ENCODE measurements around the gene NECTIN4.
A peak's percentile ranks its signal among the peaks of the same experiment; 100 is the strongest.

NECTIN4 gene

GRCh38 chr1:161021970-161022353 lies 67.4 kb downstream of the NECTIN4 start:
- DNase-seq (ENCODE audit: low spot score), result peak; percentile 15

GRCh38 chr1:161021165-161021969 lies 68.0 kb downstream of the NECTIN4 start:
- peak; percentile 93 for DNase-seq (ENCODE audit: low spot score)
